CD1c-positive myeloid dendritic cell (primary cell): ENCODE measurements around the gene ZMYM1.
"Not testable (repeated sequence)": the region's sequence is repeated elsewhere in the genome, so short reads cannot be mapped to it uniquely, and the experiment has no call there.

Source experiments
- DNase-seq: peaks from one replicate; pipeline ENCODE4 v3.0.0-alpha.2; 2016; ENCODE audit errors: extremely low spot score

Gene ZMYM1

DNA sequence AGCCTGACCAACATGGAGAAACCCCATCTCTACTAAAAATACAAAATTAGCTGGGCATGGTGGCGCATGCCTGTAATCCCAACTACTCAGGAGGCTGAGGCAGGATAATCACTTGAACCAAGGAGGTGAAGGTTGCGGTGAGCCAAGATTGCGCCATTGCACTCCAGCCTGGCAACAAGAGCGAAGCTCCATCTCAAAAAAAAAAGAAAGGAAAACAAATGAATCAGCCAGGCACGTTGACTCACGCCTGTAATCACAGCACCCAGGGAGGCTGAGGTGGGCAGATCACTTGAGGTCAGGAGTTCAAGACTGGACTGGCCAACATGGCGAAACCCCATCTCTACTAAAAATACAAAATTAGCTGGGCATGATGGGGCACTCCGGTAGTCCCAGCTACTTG is 2.8 kb upstream of the ZMYM1 start:
- DNase-seq, result not testable (repeated sequence)

DNA sequence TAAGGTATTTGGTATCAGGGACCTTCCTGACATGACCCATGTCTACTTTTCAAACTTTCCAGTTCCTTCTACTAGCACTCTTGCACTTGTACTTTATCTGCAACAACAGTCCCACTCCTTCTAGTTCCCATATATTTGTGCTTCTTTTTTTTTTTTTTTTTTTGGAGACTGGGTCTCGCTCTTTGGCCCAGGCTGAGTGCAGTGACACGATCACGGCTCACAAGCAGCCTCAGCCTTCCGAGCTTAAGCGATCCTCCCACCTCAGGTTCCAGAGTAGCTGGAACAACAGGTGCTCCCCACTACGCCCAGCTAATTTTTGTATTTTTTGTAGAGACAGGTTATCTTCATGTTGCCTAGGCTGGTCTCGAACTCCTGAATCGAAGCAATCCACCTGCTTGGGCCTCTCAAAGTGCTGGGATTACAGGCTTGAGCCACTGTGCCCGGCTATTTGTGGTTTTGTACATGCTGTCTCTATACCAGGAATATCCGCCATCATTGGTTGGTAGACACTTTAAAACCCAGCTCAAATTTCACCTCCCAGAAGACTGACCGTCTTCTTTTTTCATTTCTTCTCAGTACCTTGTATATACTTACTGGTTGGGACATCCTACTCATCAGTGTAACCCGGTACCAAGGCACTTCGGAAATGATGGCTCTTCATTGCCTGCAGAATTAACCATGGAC is 1.1 kb downstream of the ZMYM1 start:
- no peak for DNase-seq

DNA sequence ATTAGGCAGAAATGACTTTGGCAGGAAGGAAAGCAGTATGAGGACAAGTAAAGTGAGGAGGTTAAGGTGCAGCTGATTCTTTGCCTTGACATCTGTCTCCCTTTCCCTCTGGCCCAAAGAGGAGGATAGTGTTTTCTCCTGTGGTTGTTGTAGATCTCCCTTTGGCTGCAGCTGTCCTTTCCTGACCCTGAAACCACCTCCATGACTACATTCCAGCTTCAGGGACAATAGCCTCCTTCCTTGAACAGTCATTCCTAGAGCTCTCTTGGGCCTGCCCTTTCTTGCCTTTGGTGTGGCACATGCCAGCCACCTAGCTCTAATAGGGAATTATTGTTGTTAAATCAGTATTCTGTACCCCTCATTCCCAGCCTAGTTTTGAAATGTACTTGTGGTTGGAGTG is 6.2 kb downstream of the ZMYM1 start:
- no peak for DNase-seq

DNA sequence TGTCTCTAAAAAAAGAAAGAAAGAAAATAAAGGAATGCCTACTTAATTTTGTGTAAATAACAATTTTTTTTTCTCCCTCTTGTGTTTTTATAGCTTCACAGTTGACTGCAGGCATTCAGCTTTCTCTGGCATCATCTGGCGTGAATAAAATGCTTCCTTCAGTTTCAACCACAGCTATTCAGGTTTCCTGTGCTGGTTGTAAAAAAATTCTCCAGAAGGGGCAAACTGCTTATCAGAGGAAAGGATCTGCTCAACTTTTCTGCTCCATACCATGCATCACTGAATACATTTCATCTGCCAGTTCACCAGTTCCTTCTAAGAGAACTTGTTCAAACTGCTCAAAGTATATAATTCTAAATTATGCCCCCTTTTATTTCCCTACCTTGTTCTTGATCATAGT is 18.0 kb downstream of the ZMYM1 start:
- no peak for DNase-seq

DNA sequence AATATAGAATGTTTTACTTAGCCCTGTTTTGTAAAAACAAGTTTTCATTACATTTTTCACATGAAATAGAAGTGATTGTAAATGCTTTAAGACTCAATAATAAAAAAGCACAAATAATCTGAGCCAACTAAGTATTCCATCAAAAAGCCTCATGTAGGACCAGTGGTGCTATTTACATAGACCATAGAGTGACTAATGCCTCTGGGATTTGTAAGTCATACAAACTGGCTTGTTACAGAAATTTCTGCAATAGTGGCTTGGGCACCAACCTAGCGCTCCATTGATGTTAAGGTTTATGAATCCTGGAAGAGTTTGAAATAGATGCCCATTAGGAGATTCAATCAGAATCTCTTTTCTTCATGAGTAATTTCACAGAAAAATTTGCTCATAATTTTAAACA is 31.9 kb downstream of the ZMYM1 start:
- no peak for DNase-seq

DNA sequence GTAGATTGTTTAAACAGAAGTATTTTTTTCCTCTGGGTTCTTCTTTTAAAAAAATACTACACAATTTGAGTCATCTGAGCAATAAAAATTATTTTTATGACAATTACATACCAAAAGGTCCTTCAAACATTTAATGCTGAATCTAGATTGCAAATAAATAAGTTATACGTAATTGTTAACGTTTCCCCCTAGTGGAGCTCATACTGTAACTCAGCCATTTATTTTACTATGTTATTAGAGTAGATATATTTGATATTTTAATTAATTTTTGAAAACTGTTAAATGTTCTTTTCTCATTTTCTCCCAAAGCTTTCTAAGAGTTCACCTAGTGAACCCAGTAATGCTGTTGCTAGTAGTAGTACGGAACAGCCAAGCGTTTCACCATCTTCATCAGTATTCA is 33.5 kb downstream of the ZMYM1 start:
- DNase-seq, result no peak

DNA sequence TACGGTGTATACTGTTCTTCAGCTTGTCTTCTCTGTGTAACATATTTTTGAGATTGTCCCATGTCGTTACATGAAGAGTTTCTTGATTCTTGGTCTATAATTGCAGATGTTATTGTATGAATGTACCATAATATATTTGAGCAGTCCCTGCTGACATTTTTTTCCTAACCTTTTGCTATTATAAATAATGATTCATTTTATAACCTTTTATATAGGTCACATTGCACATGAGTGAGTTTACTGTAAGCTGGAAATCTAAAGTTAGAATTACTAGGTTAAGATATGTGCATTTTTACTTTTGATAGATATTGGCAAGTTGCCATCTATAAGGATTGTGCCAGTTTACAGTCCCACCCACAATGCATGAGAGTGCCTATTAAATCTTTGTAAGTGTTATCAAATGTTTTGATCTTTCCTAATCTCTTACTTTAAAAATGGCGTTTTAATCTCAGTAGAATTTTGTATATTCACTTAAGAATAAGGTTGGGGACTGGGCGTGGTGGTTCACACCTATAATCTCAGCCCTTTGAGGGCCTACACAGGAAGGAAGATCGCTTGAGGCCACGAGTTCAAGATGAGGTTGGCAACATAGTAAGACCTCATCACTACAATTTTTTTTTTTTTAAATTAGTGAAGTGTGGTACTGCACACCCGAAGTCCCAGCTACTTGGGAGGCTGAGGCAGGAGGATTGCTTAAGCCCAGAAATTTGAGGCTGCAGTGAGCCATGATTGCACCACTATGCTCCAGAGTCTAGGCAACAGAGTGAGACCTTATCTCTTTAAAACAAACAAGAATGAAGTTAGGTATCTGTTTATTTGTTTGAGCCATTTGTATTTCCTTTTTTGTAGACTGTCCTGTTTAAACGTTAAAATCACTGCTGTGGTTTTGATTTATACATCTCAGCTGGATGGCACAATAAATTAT is 36.5 kb downstream of the ZMYM1 start:
- DNase-seq, result no peak

DNA sequence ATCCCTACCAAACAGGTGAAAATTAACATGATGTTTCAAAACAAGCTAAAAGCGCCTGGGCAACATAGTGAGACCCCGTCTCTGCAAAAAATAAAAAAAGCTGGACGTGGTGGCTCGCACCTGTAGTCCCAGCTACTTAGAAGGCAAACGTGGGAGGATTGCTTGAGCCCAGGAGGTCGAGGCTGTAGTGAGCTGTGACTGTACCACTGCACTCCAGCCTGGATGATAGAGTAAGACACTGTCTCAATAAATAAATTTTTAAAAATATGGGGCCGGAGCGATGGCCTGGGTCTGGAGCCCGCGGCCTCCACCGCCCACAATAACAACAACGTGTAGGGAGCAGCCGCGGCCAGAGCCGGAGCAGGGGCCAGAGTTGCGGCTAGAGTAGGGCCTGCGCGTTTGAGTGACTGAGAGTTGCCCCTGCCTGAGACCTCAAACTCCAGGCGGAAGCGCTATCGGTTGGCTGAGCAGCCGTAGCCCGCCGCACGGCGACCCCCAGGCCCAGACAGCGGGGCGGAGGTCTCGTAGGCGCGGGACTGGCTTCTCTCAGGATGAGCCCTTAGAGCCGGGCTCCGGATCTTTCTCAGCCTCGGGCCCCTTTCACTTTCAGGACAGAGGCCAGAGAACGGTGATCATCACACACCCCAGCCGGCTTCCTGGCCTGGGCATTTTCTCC is 41.4 kb downstream of the ZMYM1 start:
- DNase-seq, result no peak

DNA sequence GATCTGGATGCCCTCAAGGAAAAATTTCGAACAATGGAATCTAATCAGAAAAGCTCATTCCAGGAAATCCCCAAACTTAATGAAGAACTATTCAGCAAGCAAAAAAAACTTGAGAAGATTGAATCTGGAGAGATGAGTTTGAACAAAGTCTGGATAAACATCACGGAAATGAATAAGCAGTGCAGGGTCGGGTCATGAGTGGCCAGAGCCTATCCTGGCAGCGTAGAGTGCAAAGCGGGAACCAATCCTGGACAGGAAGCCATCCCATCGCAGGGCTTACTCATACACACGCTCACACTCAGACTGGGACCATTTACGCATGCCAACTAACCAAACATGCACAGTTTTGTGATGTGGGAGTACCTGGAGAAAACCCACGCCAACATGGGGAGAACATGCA is 43.1 kb downstream of the ZMYM1 start:
- no peak for DNase-seq

DNA sequence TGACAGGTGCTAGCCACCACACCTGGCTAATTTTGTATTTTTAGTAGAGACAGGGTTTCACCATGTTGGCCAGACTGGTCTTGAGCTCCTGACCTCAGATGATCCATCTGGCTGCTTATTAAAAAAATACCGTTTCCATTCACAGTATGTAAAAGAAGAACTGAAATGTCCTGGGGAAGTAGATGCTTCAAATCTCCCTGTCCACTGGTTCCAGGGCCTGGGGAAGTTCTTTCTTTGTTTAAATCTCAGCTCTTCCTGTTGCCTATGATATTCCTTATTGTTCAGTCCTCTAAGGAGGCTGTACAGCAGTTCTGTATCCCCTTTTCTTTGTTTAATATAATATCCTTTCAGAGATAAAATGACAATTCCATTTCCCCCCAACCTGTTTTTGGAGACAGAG is 47.4 kb downstream of the ZMYM1 start:
- DNase-seq, result peak; percentile 54

DNA sequence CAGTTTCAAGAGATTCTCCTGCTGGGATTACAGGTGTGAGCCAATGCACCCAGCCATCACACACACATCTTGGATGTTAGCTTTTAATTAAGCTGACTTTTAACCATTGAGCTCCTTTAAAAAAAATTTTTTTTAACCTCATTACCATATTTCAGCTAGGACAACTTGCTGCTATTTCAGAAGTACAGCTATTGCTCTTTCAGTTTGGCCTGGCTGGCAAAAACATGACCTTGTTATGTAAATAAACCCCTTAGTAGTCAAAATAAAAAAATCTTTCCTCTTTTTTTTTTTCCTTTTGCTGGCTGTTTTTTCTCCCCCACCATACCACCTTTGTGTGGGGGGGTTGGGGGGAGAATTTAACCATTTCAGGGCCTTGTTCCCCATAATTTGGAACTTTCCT is 49.9 kb downstream of the ZMYM1 start:
- no peak for DNase-seq

DNA sequence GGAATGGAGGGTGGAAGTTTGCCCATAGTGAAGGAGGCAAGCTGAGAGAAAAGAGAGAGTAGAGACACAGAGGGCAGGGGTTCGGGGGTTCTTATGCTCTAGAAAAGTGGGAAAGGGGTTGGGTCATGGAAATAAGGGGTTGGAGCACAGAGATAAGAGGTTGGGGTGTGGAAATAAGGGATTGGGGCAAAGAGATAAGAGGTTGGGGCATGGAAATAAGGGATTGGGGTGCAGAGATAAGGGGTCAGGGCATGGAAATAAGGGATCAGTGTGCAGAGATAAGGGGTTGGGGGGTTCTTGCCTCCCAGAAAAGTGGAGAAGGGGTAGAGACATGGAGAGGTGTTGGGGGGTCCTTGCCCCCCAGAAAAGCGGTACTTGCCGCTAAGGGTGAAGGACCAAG is 57.6 kb downstream of the ZMYM1 start:
- DNase-seq, result no peak

DNA sequence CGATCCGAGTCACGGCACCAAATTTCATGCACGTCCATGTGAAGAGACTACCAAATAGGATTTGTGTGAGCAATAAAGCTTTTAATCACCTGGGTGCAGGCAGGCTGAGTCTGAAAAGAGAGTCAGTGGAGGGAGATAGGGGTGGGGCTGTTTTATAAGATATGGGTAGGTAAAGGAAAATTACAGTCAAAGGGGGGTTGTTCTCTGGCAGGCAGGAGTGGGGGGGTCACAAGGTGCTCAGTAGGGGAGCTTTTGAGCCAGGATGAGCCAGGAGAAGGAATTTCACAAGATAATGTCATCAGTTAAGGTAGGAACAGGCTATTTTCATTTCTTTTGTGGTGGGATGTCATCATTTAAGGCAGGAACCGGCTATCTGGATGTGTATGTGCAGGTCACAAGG is 58.4 kb downstream of the ZMYM1 start:
- DNase-seq, result not testable (repeated sequence)

DNA sequence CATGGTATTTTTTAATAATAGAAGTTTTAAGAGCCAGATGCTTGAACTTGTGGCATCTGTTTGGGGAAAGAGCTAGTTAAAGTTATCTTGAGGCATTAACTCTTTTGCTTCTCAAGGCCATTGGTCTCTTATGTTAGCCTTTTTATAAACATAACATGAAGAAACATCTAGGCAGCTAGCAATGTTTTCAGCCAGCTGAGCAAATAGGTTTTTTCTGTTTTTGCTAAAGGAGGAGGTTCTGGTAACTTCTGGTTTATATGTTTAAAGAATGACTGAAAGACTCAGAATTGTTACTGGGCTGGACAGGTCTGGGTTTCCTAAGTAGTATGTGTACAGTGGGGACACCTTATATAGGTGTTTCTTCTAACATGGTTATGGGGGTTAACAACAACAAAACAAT is 63.1 kb downstream of the ZMYM1 start:
- DNase-seq, result not testable (repeated sequence)

DNA sequence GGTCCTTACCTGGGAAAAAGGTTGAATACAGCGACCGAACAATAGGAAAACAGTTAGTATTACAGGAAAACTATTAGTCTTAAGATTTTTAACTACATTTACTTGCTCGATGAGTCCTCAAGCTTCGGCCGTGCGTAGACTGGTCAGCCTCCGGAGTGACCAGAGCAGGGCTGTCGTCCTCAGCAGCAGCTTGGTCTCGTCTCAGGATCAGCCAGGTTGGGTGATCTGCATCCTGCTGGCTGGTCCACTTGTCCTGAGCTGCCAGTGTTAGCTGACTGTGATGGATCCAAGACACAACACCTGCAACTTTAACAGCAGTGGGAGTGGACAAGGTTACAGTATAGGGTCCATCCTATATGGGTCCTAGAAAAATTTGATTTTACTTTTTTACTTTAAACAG is 63.5 kb downstream of the ZMYM1 start:
- not testable (repeated sequence) for DNase-seq

DNA sequence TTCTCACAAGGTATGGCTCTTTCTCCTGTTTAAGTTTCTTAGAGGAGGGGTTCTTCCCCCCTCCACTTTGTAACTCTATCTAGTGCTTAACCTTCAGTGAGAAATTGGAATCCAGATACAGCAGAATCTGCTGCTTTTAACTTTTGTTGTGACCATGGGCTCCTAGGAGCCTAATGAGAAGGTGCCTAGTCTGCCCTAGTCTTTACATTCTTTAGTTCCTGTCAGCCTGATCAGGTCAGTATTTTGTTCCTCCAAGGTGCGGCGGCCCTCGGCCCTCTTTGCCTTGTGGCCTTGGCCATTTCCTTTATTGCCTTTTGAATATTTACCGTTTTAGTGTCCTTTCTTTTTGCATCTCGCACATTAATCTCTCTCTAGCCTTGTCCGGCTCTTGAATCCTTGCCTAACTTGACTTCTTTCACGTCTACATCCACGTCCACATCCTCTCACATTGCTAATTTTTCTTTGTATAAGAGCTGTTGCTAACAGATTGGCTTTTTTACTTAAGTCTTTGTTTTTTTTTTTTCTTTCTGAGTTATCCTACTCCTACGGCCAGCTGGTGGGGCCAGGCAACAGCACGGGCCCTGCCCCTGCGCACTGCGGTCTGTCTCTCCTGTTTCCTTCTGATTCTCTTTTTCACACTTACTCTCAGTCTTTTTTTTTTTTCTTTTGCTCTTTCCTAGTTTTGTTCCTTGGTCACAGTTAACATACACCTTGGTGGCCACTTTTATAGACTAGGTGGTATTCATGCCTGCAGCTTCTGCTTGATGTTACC is 64.7 kb downstream of the ZMYM1 start:
- DNase-seq, result no peak

DNA sequence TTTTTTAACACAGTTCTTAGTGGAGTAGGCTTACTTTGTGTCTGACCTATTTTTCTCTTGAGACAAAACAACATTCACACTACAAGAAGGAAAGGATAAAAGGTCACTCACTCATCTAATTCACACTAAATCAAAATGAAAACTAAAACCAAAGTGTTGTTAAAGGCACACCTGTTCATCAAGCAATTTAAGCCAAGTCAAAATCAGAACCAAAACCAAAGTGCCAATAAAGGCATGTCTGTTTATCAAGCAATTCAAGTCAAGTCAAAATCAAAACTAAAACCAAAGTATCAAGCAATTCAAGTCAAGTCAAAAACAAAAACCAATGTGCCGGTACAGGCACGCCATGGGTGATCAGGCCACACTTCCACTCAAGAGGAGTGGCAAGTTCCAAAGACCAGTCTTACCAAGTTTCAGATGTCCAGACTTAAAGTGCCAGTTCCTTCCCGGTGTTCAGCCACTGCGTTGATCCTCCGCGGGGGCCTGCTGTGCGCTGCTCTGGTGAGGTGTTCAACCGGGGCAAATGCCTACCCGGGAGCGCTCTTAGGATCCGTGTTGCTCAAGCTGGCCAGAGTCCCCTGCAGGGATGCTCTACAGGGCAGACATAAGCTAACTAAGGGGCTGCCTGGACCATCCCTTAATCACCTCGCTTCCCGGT is 66.8 kb downstream of the ZMYM1 start:
- not testable (repeated sequence) for DNase-seq

DNA sequence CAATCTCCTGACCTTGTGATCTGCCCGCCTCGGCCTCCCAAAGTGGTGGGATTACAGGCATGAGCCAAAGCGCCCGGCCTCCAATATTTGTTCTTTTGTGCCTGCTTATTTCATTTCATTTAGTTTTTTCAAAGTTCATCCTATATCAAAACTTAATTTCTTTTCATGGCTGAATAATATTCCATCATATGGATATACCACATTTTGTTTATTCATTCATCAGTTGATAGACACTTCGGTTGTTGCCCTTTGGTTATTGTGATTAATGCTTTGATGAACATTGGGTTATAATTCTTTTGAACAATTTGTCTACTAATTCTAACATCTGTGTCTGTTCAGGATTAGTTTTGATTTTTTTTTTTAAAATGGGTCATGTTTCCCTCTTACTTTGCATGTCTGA is 72.0 kb downstream of the ZMYM1 start:
- DNase-seq, result no peak

DNA sequence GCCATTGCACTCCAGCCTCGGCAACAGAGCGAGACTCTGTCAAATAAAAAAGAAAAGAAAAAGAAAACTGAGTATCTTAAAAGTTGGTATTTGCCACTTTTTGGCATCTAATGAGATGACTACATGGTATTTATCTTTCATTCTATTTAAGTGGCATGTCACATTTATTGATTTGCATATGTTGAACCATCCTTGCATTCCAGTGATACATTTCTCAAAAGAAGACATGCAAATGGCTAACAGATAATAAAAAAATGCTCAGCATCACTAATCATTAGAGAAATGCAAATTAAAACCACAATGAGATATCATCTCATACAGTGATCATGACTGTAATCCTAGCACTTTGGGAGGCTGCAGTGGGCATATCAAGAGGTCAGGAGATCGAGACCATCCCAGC is 85.7 kb downstream of the ZMYM1 start:
- no peak for DNase-seq
